DMS79 treated with DMSO at 0.1 percent for 48 hours (cell line): Measurements from ENCODE around the gene NPIPB8.
"Not testable (repeated sequence)": the region's sequence is repeated elsewhere in the genome, so short reads cannot be mapped to it uniquely, and the experiment has no call there.

Experiments
- DNase-seq: peaks from one replicate; lab custom pipeline; 2025; lab: John Stamatoyannopoulos, UW

Gene NPIPB8

DNA sequence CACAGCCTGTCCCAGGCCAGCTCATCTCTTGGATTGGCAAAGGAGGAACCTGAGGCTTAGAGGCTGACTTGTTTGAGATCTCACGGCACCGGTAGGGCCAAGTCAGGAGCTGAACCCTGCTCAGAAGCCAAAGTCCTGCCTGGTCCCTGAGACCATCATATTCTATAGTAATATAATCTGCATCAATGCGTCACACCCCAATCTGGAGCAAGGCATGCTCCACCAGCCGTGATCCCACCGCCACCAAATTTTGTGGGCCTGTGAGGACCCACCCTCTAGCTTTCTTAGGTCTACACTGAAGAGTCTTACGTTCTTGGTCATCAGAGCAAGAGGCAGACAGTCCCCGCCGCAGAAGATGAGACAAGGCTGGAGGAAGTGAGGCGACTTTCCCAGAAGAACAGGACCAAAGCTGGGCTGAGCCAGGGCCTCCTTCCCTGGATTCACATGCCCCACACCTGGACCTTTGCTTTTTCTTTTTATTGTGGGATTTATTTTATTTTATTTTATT is 30.7 kb upstream of the NPIPB8 start:
- DNase-seq = no peak

DNA sequence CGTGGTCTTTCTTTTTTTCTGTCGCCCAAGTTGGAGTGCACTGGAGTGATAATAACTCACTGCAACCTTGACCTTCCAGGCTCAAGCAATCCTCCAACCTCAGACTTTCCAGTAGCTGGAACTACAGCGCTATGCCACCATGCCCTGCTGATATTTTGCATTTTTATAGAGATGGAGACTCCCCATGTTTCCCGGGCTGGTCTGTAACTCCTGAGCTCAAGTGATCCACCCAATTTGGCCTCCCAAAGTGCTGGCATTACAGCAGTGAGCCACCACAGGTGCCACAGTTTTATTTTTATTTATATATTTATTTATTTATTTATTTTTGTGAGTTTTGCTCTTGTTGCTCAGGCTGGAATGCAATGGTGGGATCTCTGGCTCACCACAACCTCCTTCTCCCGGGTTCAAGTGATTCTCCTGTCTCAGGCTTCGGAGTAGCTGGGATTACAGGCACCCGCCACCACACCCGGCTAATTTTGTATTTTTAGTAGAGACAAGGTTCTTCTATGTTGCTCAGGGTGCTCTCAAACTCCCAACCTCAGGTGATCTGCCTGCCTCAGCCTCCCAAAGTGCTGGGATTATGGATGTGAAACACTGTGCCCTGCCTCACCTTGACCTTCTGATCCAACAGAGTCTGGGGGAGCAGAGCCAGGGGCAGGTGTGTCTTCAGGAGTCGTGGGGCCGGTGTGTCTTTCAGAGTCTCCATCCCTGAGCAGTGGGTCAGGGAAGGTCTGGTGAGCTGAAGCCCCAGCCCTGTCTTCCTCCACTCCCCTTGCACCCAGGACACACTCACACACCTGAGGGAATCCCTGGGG is 30.0 kb upstream of the NPIPB8 start:
- DNase-seq = not testable (repeated sequence)

DNA sequence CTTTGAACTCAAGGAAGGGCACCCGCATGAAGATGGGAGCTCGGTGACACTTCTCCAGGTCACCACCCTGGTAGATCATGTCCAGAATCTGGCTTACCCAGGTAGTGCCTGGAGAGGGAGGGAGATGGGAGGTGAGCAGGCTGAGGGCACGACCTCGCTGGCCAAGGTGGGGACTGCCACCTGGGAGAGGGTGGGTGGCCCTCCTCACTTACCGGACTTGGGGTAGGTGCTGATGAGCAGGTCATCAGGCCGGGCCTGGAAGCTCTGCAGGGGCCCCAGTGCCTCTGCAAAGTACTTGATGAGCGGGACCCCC is 29.4 kb upstream of the NPIPB8 start:
- DNase-seq = not testable (repeated sequence)

- DNase-seq = not testable (repeated sequence)
Measured at GRCh38 chr16:28608867-28609596, 28.8 kb upstream of the NPIPB8 start.

- DNase-seq = no peak
Measured at GRCh38 chr16:28609631-28610594, 28.0 kb upstream of the NPIPB8 start, which contains the start of gene SULT1A1. Gene SULT1A1, minus strand, starts transcription at chr16:28610044. Its CDS starts 1,189 bp downstream, at chr16:28608855.

DNA sequence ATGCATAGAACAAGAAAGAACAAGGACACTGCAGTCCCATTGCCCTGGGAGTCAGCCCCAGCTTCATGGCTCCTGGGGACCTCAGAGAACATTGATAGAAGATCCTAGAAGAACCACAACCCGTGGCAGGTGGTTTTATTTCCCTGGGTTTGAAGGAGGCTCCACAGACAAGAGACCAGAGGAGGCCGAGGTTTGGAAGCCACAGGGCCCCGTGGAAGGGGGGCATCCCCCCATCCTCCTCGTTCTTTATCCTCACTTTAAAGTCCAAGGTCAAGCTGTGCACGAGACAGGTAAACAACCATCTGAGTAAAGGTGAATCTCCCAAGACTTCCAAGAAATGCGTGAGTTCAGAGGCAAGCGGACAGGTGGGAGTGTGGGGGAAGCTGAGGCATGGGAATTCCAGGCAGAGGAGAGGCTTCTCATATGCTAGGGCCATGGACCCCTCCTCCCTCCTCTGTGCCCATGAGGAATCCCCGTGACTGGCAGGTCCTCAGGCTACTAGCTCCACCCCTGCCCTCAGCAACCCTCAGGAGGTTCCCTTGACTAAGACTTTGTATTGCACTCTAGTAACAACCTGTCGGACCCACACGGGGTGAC is 27.2 kb upstream of the NPIPB8 start:
- DNase-seq = no peak

GRCh38 chr16:28612359-28613280 is 25.2 kb upstream of the NPIPB8 start:
- DNase-seq = not testable (repeated sequence)

DNA sequence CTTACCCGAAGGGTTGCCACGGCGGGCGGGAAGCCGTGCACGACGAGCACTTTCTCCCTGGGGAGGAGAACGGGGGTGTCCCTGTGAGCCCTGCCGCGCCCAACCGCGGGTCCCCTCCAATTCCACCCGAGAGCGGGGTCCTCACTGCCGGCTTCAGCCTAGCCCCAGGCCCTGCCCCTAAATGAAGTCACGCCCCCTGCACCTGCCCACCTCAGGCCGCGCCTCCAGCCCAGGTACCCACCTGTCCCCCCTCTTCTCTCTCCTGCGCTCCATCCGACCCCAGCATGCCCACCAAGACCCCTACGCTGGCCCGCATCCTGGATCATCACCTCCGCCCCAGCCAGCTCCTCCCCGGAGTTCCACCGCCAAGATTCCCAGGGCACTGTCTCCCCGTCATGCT is 24.0 kb upstream of the NPIPB8 start:
- DNase-seq = not testable (repeated sequence)

- not testable (repeated sequence) for DNase-seq
Measured at GRCh38 chr16:28614561-28614960, 23.3 kb upstream of the NPIPB8 start.

- DNase-seq = peak; percentile 7
Measured at GRCh38 chr16:28615486-28616223, 22.2 kb upstream of the NPIPB8 start.

- not testable (repeated sequence) for DNase-seq
Measured at GRCh38 chr16:28616224-28616577, 21.7 kb upstream of the NPIPB8 start.

DNA sequence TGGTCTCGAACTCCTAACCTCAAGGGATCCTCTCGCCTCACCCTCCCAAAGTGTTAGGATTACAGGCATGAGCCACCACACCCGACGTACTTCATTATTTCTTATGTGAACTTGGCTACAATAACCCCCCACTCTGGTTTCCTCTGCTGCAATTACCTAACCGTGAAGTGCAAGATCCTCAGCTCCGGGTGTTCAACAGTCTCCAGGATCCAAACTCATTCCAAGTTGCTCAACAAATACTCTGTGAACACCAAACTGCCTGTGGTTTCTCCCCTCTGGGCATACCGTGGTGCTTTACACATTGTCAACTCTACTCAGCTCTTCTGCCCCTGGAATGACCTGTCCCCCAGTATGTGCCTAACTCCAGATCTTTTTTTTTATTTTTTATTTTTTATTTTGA is 21.2 kb upstream of the NPIPB8 start:
- no peak for DNase-seq

- no peak for DNase-seq
Measured at GRCh38 chr16:28617874-28618273, 20.0 kb upstream of the NPIPB8 start.

DNA sequence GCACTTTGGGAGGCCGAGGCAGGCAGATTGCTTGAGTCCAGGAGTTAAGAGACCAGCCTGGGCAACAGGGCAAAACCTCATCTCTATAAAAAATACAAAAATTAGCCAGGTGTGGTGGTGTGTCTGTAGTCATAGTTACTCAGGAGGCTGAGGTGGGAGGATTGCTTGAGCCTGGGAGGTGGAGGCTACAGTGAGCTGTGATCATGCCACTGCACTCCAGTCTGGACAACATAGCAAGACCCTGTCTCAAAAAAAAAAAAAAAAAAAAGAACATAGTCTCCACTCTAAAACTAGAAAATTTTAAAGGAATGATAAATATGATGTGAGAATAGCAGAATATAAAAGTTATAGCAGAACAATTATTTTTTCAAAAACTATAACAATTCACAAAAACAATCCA is 17.5 kb upstream of the NPIPB8 start:
- not testable (repeated sequence) for DNase-seq

DNA sequence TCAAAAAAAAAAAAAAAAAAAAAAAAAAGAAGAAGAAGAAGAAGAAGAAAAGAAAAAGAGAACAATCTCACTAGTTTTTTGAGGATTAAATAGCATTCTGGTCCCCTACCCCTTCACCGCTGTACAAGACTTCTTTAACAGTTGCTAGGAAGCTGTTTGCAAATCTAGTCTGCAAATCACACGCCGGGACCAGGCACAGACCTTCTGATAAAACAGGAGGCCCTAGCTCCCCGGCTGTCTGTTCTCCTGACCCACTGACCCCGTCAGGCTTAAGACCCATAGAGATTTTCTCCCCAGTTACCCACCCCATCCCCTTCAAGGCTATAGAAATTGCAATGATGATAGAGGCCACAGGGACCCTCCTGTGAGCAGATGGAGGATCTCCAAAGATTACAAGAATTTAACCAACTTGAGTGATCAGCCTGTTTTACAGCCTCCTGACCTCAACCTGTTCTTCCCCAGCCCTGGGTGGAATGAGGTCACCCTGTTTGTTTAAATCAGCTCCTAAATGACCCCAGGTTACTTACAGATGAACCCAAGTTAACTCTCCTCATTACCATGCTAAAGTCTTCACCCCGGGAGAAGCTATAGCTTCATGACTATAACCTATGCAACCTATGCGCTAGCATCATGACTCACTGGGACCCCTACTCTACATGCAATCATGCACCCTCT is 16.2 kb upstream of the NPIPB8 start:
- no peak for DNase-seq

DNA sequence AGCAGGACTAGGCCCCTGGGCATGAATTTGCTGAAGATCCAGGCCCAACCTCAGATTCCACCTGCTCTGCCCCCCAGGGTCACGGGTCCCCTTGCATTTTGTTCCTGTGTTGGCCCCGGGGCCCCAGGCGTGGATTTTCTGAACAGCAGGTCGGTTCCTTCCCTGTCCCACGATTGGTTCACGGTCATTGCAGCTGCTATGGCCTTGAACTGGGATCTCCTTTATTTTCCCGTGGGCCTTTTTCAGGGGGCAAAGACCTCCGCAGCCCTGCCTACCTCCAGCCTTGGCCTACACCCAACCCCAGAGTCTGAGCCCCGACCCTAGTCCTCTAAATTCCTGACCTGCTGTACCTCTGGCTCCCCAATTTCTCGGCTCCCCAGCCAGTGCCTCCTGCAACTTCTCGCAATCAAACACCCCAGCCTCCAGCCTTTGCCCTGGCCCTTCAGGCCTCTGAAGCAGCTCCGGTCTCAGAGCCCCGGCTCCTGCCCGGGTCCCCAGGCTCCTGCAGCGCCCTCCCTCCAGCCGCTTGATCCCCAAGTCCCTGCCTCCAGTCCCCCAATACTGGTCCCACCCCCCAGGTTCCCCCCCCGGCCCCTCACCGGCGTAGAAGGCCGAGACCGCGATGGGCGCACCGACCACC is 15.2 kb upstream of the NPIPB8 start:
- not testable (repeated sequence) for DNase-seq

- peak; percentile 64 for DNase-seq
Measured at GRCh38 chr16:28623172-28623711, 14.6 kb upstream of the NPIPB8 start.

GRCh38 chr16:28630905-28631304 is 7.0 kb upstream of the NPIPB8 start:
- DNase-seq = not testable (repeated sequence)
